GM12801 (cell line): ENCODE data around the gene NCKAP5L.

Source experiments
- CTCF ChIP-seq: IDR thresholded peaks from one replicate; pipeline ENCODE4 v1.5.1; 2011; ENCODE audit warnings: control low read depth; ENCODE audit not compliant: insufficient read length; ENCODE audit errors: extremely low read depth

Gene NCKAP5L

GRCh38 chr12:49806321-49806813 is 21.8 kb downstream of the NCKAP5L start:
- TF ChIP-seq CTCF: no peak

GRCh38 chr12:49805409-49805808 is 22.8 kb downstream of the NCKAP5L start:
- no peak for TF ChIP-seq CTCF

- no peak for TF ChIP-seq CTCF
Observed at GRCh38 chr12:49804821-49805220, 23.4 kb downstream of the NCKAP5L start.

- no peak for TF ChIP-seq CTCF
Observed at GRCh38 chr12:49803693-49804450, 24.3 kb downstream of the NCKAP5L start.

GRCh38 chr12:49801141-49802063 is 26.8 kb downstream of the NCKAP5L start:
- TF ChIP-seq CTCF: no peak

- no peak for TF ChIP-seq CTCF
Observed at GRCh38 chr12:49800421-49801140, 27.6 kb downstream of the NCKAP5L start.

- TF ChIP-seq CTCF: no peak
Observed at GRCh38 chr12:49798934-49799333, 29.3 kb downstream of the NCKAP5L start.
